ENCODE measurements around the gene FBXW4. TPM values are rescaled to one million over a fixed set of nuclear protein-coding genes. Genes with fewer than 3 reads are reported as not detected.

The FBXW4 gene
- total RNA-seq, 4 donors from 2014 or later: 50.0 to 73.5 (median 54.3) TPM

DNA sequence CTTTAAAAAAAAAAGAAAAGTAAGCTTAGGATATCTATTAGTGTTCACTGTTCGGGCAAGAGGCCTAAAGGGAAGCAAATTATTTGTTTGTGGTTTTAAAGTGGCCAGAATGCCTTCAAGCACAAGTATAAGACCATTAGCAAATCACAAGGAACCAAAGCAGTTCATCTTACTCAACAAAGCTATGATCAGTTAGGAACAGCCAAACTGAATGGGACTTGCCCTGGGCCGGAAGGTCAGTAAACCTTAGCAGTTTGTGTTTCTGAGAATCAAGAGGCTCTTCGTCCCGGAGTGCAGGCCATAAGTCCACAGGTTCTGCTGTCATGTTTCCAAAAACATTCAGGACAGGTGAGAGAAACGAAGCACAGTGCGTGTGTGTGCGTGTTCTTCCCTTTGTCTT is 4.5 kb downstream of the FBXW4 start:
- TF ChIP-seq CTCF (IDR thresholded peaks at IDR 0.05): no peak
- DNase-seq (ENCODE audit: low spot score) (no peak), ATAC-seq (ENCODE audit: low FRiP score) (no peak)

- no peak for ATAC-seq (ENCODE audit: low FRiP score)
- DNase-seq (ENCODE audit: low spot score): no peak
- no peak for TF ChIP-seq CTCF (IDR thresholded peaks at IDR 0.05)
Observed at GRCh38 chr10:101687071-101687658, 7.8 kb downstream of the FBXW4 start.

DNA sequence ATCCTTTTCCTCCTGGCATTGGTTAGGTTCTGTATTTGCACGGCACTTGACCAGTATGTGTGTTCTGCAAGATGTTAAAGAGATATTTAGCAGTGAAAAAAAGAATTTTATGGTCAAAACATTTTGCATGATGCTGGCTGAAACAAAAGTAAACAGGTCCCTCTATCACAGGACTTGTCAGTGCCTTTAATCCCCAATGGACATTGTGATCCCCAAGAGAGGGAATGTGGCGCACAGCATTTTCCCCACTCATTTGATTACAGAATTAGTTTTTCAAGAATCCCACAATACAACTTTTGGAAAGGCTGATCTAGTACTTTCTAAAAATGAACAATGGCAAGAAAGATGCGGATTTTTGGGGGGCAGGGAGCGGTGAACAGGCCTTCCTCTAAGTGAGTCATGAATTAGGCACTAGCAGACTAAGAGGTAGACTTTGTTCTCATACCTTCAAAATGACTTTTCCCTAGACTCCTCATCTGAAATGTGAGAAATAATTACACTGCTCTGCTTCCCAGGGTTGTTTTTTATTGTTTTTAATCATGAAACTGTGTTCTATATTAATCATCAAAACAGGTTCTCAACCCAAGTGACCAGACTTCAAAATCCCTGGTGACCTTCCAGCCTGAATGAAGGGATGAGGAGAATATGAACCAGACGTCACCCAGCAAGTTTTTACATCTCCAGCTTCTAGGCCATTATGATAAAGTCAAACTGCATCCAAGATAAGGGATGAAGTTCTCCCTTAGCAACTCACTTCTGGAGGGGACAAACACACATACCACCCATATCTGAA is 8.6 kb downstream of the FBXW4 start:
- no peak for ATAC-seq (ENCODE audit: low FRiP score)
- DNase-seq (ENCODE audit: low spot score): no peak
- TF ChIP-seq CTCF (IDR thresholded peaks at IDR 0.05): no peak

- ATAC-seq (ENCODE audit: low FRiP score): no peak
- no peak for TF ChIP-seq CTCF (IDR thresholded peaks at IDR 0.05)
- no peak for DNase-seq (ENCODE audit: low spot score)
Observed at GRCh38 chr10:101684782-101685181, 10.2 kb downstream of the FBXW4 start.

DNA sequence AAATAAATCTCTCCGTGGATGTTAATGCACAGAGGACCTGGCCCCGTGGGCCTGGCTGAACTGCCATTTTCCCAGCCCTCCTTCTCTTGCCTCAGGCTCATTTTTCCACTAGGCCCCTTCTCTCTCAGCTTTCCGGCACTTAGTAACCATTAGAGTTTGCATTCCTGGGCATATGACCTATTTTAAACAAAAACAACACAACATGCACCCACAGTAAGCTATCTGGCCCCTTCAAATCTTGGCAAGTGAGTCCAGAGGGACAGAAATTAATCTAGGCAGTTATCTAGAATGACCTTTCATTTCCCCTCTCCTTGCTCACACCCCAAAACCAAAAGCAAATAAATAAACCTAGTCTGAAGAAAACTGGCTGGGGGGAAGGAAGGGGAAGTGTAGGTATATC is 11.7 kb downstream of the FBXW4 start:
- DNase-seq (ENCODE audit: low spot score): no peak
- ATAC-seq (ENCODE audit: low FRiP score): no peak
- TF ChIP-seq CTCF (IDR thresholded peaks at IDR 0.05): no peak

DNA sequence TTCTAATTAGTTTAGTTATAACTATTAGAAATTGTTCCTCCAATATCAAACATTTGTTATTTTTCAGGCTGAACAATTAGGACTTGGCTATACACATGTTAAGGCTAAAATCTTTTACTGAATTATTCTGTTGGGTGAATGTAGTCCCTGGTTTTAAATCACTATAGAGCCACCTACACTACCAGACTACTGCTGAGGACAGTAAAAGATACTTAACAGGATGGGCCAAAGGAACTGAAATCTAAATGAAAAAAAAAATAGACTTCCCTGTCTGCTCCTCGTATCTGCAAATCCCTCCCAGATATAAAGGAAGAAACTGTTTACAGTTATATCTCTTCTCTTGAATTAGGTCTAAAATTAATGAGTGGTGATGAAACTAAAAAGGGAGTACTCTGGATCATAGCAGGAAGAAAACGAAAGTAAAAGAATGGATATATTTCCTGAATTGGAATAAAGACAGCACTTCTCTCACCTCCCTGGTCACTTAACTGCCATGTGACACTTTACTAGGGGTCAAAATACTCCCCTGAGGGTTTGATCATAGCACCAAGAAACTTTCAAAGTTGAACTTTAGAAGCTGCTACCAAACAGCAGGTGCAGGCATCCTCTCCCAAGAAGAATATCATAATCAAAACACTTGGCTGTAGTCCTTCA is 12.7 kb downstream of the FBXW4 start:
- no peak for TF ChIP-seq CTCF (IDR thresholded peaks at IDR 0.05)
- ATAC-seq (ENCODE audit: low FRiP score): peak; percentile 68
- no peak for DNase-seq (ENCODE audit: low spot score)

Data from omental fat pad (tissue), 4 donors.